WI38 (cell line): Measurements from ENCODE around the gene VWC2.

Experiments
- H3K4me3 ChIP-seq: 2 replicates; pipeline ENCODE4 v1.5.1; 2011; ENCODE audit warnings: low read depth, mild to moderate bottlenecking, control low read depth, low read length
- TF ChIP-seq, protein P1 (sequence below): IDR thresholded peaks from 2 replicates; pipeline ENCODE4 v1.5.1; 2012; ENCODE audit warnings: low read depth, mild to moderate bottlenecking, control low read depth, low read length

VWC2 gene

DNA sequence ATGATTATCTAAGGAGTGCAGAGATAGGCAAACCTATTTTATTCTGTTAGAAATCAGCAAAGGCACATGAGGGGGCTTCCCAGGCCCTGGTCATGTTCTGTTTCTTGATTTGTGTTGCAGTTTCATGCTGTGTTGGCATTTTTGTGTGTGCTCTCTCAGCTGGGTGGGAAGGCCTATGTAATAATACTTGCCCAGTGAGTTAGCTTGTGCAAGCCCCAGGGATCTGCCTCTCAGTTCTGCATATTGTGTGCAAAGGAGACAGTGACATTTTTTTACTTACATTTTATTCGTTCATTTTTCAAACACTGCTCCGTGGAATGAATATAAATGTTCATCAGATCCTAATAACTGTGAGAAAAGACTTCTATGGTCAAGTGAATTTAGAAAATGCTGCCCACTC, 119.0 kb downstream of the VWC2 start:
- TF ChIP-seq, protein P1, sequence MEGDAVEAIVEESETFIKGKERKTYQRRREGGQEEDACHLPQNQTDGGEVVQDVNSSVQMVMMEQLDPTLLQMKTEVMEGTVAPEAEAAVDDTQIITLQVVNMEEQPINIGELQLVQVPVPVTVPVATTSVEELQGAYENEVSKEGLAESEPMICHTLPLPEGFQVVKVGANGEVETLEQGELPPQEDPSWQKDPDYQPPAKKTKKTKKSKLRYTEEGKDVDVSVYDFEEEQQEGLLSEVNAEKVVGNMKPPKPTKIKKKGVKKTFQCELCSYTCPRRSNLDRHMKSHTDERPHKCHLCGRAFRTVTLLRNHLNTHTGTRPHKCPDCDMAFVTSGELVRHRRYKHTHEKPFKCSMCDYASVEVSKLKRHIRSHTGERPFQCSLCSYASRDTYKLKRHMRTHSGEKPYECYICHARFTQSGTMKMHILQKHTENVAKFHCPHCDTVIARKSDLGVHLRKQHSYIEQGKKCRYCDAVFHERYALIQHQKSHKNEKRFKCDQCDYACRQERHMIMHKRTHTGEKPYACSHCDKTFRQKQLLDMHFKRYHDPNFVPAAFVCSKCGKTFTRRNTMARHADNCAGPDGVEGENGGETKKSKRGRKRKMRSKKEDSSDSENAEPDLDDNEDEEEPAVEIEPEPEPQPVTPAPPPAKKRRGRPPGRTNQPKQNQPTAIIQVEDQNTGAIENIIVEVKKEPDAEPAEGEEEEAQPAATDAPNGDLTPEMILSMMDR, result no peak
- H3K4me3 ChIP-seq, result no peak overlapping the region

DNA sequence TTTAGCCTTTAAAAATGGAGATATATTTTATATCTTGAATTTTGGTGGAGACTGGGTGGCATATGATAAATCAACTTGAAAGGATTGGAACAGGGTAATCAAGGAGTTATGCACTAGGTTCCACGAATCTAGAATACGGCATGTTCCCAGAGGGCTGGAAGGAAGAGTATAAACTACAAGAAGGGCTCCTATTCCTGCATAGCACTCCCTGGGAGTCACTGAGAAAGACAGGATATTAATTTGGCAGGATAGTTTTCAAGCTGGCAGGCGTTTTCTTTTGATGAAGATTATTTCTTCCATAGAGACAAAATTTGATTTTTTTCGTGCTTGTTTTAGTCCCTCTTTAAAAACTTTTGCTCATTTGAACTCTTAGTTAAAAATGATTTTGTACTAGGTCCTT, 119.7 kb downstream of the VWC2 start:
- no peak overlapping the region for H3K4me3 ChIP-seq
- TF ChIP-seq, protein P1, result no peak

DNA sequence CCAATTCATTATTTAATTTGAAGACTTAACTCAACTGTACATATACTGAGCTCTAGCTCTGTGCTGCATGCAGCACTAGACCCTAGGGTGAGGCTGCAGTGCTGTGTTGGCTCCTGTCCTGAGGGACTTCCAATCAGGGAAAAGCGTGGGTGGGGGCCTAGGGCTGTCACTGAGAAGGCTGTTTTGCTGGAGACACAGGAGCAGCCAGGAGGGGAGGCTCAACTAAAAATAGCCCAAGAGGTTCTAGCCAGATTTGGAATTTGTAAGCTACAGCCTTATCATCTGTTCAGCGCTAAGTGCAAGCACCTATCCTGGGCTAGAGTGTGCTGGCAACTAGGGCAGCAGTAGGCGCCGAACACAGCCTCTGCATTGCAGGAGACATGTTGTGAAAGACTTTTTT, 121.1 kb downstream of the VWC2 start:
- TF ChIP-seq, protein P1, result no peak
- H3K4me3 ChIP-seq, result no peak overlapping the region

DNA sequence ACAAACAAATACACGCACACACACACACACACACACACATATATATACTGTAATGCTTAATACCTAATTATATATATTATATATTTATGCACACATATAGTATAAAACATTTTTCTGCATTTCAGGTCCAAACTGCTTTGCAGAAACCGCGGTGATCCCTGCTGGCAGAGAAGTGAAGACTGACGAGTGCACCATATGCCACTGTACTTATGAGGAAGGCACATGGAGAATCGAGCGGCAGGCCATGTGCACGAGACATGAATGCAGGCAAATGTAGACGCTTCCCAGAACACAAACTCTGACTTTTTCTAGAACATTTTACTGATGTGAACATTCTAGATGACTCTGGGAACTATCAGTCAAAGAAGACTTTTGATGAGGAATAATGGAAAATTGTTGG, 138.5 kb downstream of the VWC2 start:
- TF ChIP-seq, protein P1, result no peak

DNA sequence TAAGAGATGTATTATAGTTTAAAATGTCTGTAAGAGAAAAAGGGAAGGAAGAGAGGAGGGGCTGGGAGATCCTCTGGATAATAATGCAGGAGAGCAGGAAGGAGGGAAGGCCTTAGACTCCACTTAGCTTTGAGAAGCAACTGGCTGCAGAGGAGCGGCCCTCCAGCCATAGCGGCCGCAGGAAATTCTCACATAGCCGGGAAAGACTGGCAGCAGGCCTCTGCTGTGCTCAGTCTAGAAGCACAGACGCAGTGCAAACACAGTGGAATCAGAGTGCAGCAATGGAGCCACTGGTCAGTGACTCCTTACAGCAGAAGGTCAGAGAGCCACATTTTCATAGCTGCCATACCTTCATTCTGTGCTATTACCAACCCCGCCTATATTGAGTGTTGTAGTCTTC, 153.3 kb downstream of the VWC2 start:
- no peak overlapping the region for H3K4me3 ChIP-seq
- TF ChIP-seq, protein P1, result no peak

More for the DNA sequence above, 138.5 kb downstream of the VWC2 start:
- no peak overlapping the region for H3K4me3 ChIP-seq

DNA sequence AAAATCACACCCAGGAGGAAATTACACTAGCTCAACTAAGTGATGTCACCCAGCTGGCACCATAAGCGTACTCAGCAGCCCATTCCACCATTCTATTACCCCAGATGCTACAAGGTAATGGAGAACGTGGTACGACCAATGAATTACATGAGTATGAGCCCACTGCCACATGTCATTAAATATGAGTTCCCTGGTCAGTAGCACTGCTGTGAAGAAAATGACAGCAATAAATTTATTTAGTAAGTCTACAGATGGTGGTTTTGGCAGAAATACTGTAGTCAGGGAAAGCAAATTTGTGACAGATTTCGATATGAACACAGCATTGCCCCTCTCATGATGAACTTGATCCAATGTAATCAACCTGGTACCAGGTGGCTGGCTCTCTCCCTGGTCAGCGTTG, 154.2 kb downstream of the VWC2 start:
- TF ChIP-seq, protein P1, result no peak
- H3K4me3 ChIP-seq, result no peak overlapping the region

DNA sequence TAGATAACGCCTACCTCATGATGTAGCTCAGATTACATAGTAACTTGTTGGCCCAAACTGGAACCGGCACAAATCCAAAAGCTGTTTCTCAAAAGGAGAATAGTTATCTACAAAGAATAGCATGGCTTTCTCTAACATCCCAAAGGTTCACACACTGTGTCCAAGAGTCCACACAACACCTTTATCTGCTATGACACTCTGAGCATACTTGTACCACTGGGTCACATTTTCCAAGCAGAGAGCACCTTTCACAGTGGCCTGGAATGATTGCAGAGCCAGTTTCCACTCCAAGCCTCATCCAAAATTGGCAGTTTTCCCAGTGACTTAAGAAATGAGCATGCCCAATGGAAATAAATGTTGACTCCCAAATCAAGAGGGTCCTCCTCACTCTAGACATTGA, 155.3 kb downstream of the VWC2 start:
- H3K4me3 ChIP-seq, result no peak overlapping the region
- TF ChIP-seq, protein P1, result no peak
